CD14-positive monocyte (primary cell): ENCODE results near the gene DYSF. TPM values are rescaled to one million over a fixed set of nuclear protein-coding genes. Genes with fewer than 3 reads are reported as not detected.

Source experiments
- DNase-seq, 3 donors: peaks; one replicate each; pipeline ENCODE4 v3.0.0-alpha.2; 2011 to 2022
- H2AFZ ChIP-seq: 2 replicates; pipeline ENCODE4 v1.6.0; 2012; ENCODE audit warnings: mild to moderate bottlenecking, low read depth, low read length, inconsistent platforms; ENCODE audit not compliant: insufficient read depth, poor library complexity, severe bottlenecking
- H3K27ac ChIP-seq, 2 donors: 1 replicate in 1 of 2; 2 replicates in 1 of 2; pipeline ENCODE4 v1.5.1; 2012 to 2013; ENCODE audit warnings: low read length in 2 of 2, control low read depth in 1 of 2, inconsistent platforms in 1 of 2, low read depth in 1 of 2, mild to moderate bottlenecking in 1 of 2
- H3K27me3 ChIP-seq, 2 donors: one replicate each; pipeline versions ENCODE4 v1.6.0 to v1.6.1; 2011 to 2013; ENCODE audit warnings: low read length in 2 of 2; ENCODE audit not compliant: control insufficient read depth in 2 of 2, insufficient read depth in 2 of 2
- H3K36me3 ChIP-seq, 2 donors: replicated peaks in 1 of 2; 1 replicate in 1 of 2; 2 replicates in 1 of 2; pipeline versions ENCODE4 v1.5.1 to v1.6.1; 2012 to 2013; ENCODE audit warnings: low read length in 2 of 2, control low read depth in 1 of 2, inconsistent platforms in 1 of 2, mild to moderate bottlenecking in 1 of 2; ENCODE audit not compliant: insufficient read depth in 2 of 2, control insufficient read depth in 1 of 2
- H3K4me1 ChIP-seq, 2 donors: 1 replicate in 1 of 2; 2 replicates in 1 of 2; pipeline versions ENCODE4 v1.5.1 to v1.6.1; 2012 to 2013; ENCODE audit warnings: low read length in 2 of 2, control low read depth in 1 of 2, inconsistent platforms in 1 of 2, mild to moderate bottlenecking in 1 of 2, moderate library complexity in 1 of 2; ENCODE audit not compliant: insufficient read depth in 2 of 2, control insufficient read depth in 1 of 2
- H3K4me2 ChIP-seq: replicated peaks from 2 replicates; pipeline ENCODE3; 2012; ENCODE audit warnings: low read length, moderate library complexity, mild to moderate bottlenecking; ENCODE audit not compliant: poor library complexity, severe bottlenecking; ENCODE audit errors: extremely low read depth
- H3K4me3 ChIP-seq, 3 experiments: fragments of 200-600 bp in 1 of 3; sonication (generic) in 1 of 3; replicated peaks in 1 of 3; 1 replicate in 2 of 3; 2 replicates in 1 of 3; pipeline ENCODE4 v1.5.1; 2011 to 2013; ENCODE audit warnings: low read length in 3 of 3, mild to moderate bottlenecking in 3 of 3, control low read depth in 2 of 3, low read depth in 2 of 3, inconsistent platforms in 1 of 3, moderate library complexity in 1 of 3
- H3K79me2 ChIP-seq: 2 replicates; pipeline ENCODE4 v1.6.0; 2012; ENCODE audit warnings: mild to moderate bottlenecking, control low read depth, inconsistent platforms, low read length, moderate library complexity; ENCODE audit not compliant: insufficient read depth
- H3K9ac ChIP-seq: 2 replicates; pipeline ENCODE4 v1.6.0; 2017; ENCODE audit warnings: low read length, mild to moderate bottlenecking; ENCODE audit not compliant: insufficient read depth, poor library complexity, severe bottlenecking
- H3K9me3 ChIP-seq, 2 donors: replicated peaks in 1 of 2; 1 replicate in 1 of 2; 2 replicates in 1 of 2; pipeline versions ENCODE4 v1.5.1 to v1.6.1; 2012 to 2013; ENCODE audit warnings: low read length in 2 of 2, control low read depth in 1 of 2; ENCODE audit not compliant: control insufficient read depth in 1 of 2, insufficient read depth in 1 of 2
- H4K20me1 ChIP-seq: 2 replicates; pipeline ENCODE4 v1.6.0; 2012; ENCODE audit warnings: mild to moderate bottlenecking, low read length, control low read depth, moderate library complexity; ENCODE audit not compliant: insufficient read depth
- H3K27ac Mint-ChIP-seq, 7 donors: one replicate each; pipeline ENCODE4 v1.8.0; 2020; ENCODE audit warnings: mild to moderate bottlenecking in 7 of 7, mixed read lengths in 7 of 7, moderate library complexity in 6 of 7, inconsistent platforms in 2 of 7
- H3K27me3 Mint-ChIP-seq, 3 donors: one replicate each; pipeline ENCODE4 v1.8.0; 2021 to 2022; ENCODE audit warnings: low read depth in 3 of 3, mild to moderate bottlenecking in 3 of 3, mixed read lengths in 3 of 3, moderate library complexity in 3 of 3, inconsistent platforms in 1 of 3
- H3K36me3 Mint-ChIP-seq, 2 donors: one replicate each; pipeline ENCODE4 v1.8.0; 2020; ENCODE audit warnings: mixed read lengths in 2 of 2, inconsistent platforms in 1 of 2, mild to moderate bottlenecking in 1 of 2
- H3K4me1 Mint-ChIP-seq: one replicate; pipeline ENCODE4 v1.8.0; 2020; ENCODE audit warnings: mild to moderate bottlenecking, mixed read lengths
- H3K4me3 Mint-ChIP-seq, 2 donors: one replicate each; pipeline ENCODE4 v1.8.0; 2020; ENCODE audit warnings: mild to moderate bottlenecking in 2 of 2, mixed read lengths in 2 of 2, moderate library complexity in 1 of 2
- H3K9me3 Mint-ChIP-seq, 7 donors: one replicate each; pipeline ENCODE4 v1.8.0; 2020 to 2022; ENCODE audit warnings: mixed read lengths in 7 of 7, mild to moderate bottlenecking in 6 of 7, moderate library complexity in 6 of 7, inconsistent platforms in 2 of 7
- WGBS: methylation state at CpG from one replicate; pipeline ENCODE4 v1.1.5; 2013; ENCODE audit warnings: missing lambda C conversion rate; ENCODE audit not compliant: insufficient coverage; 5-methylcytosine and 5-hydroxymethylcytosine counted together
- intact Hi-C, 2 donors: fragments of 100-400 bp; cut with micrococcal nuclease; formaldehyde crosslinking; loops; one replicate each; pipeline versions ENCODE4 v1.15.0 to v1.15.1; 2023
- polyA plus RNA-seq, 3 donors: library from polyadenylated mRNA; depleted of rRNA in 1 of 3; unstranded in 2 of 3; stranded (reverse) in 1 of 3; fragments of 300-500 nt in 2 of 3; fragments of >200 nt in 1 of 3; fragmentation: Illumina TruSeq in 2 of 3; gene quantifications; 1 replicate in 2 of 3; 2 replicates in 1 of 3; pipeline ENCODE4 v1.2.3, GENCODE V29; 2012 to 2021
- TF ChIP-seq, protein P1 (sequence below): fragments of 200-600 bp; IDR thresholded peaks from one replicate; pipeline ENCODE4 v1.8.0; 2022; ENCODE audit warnings: antibody characterized with exemption, mild to moderate bottlenecking

DYSF gene
- polyA plus RNA-seq, 3 donors: 16.1 to 72.5 (median 31.2) TPM

DNA sequence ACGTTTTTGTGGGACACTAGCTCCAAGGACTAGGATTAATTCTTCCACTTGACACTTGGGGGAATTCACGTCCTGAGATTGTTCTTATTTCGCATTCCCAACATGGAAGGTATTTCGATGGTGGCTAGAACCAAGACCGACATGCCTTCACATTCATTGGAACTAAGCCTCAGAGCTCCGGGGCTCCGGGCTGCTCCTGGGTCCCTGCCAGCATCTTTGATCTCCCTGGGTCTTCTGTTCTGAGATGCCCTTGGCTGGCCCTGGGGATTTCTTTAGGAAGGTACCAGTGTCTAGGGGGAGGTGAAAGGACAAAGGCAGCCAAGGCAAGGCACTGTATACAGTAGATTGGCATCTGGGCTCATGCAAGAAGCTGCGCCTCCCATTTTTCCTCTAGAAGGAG, 76.8 kb downstream of the DYSF start:
- H3K4me1 ChIP-seq: no peaks in the 10 kb centered on the region
- H2AFZ ChIP-seq: no peak overlapping the region
- 71% methylated on average over 8 of the region's 8 CpGs for WGBS
- Mint-ChIP-seq H3K4me3 (no peak overlapping the region), H3K36me3 (peaks cover 83 to 94% of the 10 kb centered on the region in 2 donors), H3K27ac (no peak overlapping the region), H3K27me3 (peaks cover 0 to 2% (median 1%) of the 10 kb centered on the region in 3 donors), H3K9me3 (peaks cover 0 to 3% (median 0%) of the 10 kb centered on the region in 7 donors), H3K4me1 (peaks cover 6% of the 10 kb centered on the region)
- H3K9me3 ChIP-seq: no peaks in the 10 kb centered on the region
- no peaks in the 10 kb centered on the region for H3K27me3 ChIP-seq
- TF ChIP-seq, protein P1, sequence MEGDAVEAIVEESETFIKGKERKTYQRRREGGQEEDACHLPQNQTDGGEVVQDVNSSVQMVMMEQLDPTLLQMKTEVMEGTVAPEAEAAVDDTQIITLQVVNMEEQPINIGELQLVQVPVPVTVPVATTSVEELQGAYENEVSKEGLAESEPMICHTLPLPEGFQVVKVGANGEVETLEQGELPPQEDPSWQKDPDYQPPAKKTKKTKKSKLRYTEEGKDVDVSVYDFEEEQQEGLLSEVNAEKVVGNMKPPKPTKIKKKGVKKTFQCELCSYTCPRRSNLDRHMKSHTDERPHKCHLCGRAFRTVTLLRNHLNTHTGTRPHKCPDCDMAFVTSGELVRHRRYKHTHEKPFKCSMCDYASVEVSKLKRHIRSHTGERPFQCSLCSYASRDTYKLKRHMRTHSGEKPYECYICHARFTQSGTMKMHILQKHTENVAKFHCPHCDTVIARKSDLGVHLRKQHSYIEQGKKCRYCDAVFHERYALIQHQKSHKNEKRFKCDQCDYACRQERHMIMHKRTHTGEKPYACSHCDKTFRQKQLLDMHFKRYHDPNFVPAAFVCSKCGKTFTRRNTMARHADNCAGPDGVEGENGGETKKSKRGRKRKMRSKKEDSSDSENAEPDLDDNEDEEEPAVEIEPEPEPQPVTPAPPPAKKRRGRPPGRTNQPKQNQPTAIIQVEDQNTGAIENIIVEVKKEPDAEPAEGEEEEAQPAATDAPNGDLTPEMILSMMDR: no peak
- H3K27ac ChIP-seq: no peak overlapping the region
- no peak for DNase-seq
- H3K4me2 ChIP-seq: no peak overlapping the region
- peaks cover 66 to 100% of the 10 kb centered on the region in 2 donors for H3K36me3 ChIP-seq
- no peaks in the 10 kb centered on the region for H3K79me2 ChIP-seq
- intact Hi-C loops: no loop called here
- H4K20me1 ChIP-seq: peaks cover 62% of the 10 kb centered on the region
- no peak overlapping the region for H3K4me3 ChIP-seq
- no peak overlapping the region for H3K9ac ChIP-seq

DNA sequence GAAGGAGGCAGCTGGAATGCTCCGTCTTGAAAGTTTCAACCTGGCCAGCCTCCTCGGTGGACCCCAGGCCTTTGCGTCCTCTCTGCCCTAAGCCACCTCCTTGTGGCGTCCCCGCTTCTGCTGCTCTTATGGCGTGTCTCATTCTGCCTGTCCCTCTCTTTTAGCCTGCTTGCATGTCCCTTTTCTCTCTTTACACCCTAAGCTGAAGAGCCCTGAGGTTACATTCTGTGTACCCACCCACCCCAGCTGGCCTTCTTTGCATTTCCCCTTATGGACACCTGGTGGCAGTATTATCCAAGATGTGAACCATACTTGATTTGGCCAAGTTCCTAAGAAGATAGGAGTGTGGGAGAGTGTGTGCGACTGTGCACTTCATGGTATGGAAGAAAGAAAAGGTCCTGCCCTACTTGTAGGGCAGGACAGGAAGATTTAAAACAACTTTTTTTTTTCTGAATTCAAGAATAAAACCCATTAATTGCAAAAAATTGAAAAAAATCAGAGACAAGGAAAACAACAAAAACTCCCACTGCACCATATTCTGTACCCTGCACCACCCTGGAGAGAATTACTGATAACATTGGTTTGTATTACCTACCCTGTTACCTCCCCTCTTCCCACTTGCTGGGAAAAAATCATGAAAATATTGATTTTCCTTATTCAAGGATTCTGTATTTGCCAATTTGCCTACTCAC, 77.4 kb downstream of the DYSF start:
- Histone ChIP-seq H3K4me1 (no peaks in the 10 kb centered on the region), H3K4me3 (no peak overlapping the region), H3K79me2 (no peaks in the 10 kb centered on the region), H4K20me1 (peaks cover 68% of the 10 kb centered on the region), H3K27ac (no peak overlapping the region), H3K9me3 (no peaks in the 10 kb centered on the region), H3K9ac (no peak overlapping the region), H2AFZ (no peak overlapping the region), H3K27me3 (no peaks in the 10 kb centered on the region), H3K4me2 (no peak overlapping the region), H3K36me3 (peaks cover 67 to 100% of the 10 kb centered on the region in 2 donors)
- no peak overlapping the region for H3K27ac Mint-ChIP-seq
- DNase-seq: peak in 2 of 3 donors; percentile 15 to 18
- peaks cover 6% of the 10 kb centered on the region for H3K4me1 Mint-ChIP-seq
- 80% methylated on average over 4 of the region's 7 CpGs for WGBS
- TF ChIP-seq, protein P1: peak; percentile 76
- no peak overlapping the region for H3K4me3 Mint-ChIP-seq
- peaks cover 0 to 3% (median 2%) of the 10 kb centered on the region in 3 donors for H3K27me3 Mint-ChIP-seq
- intact Hi-C loops: no loop called here
- H3K9me3 Mint-ChIP-seq: peaks cover 0 to 3% (median 0%) of the 10 kb centered on the region in 7 donors
- H3K36me3 Mint-ChIP-seq: peaks cover 84 to 94% of the 10 kb centered on the region in 2 donors
